CD8-positive, alpha-beta memory T cell (primary cell): ENCODE data around the gene DENND10. TPM values are rescaled to one million over a fixed set of nuclear protein-coding genes. Genes with fewer than 3 reads are reported as not detected.
"Not testable (repeated sequence)": the region's sequence is repeated elsewhere in the genome, so short reads cannot be mapped to it uniquely, and the experiment has no call there.

Experiments used
- CTCF ChIA-PET: fragments of 350-600 bp; sonication (Branson Sonifier 250); formaldehyde crosslinking; loops from one replicate; lab custom pipeline; 2021; ENCODE audit warnings: antibody characterized with exemption; lab: Charles Lee
- POLR2A ChIA-PET: fragments of 350-600 bp; sonication (Branson Sonifier 250); formaldehyde crosslinking; loops from one replicate; lab custom pipeline; 2021; ENCODE audit warnings: antibody characterized with exemption; lab: Charles Lee
- DNase-seq, 5 donors: peaks; one replicate each; pipeline versions ENCODE4 v3.0.0 to v3.0.0-alpha.2; 2020 to 2022; ENCODE audit warnings: mixed read lengths in 1 of 5
- H3K27ac ChIP-seq: one replicate; pipeline ENCODE4 v1.7.0; 2013; ENCODE audit warnings: low read depth, mild to moderate bottlenecking, low read length, moderate library complexity
- H3K27me3 ChIP-seq: 2 replicates; pipeline ENCODE4 v1.7.0; 2013; ENCODE audit warnings: low read length, mild to moderate bottlenecking; ENCODE audit not compliant: insufficient read depth, poor library complexity, severe bottlenecking
- H3K36me3 ChIP-seq: 2 replicates; pipeline ENCODE4 v1.7.0; 2013; ENCODE audit warnings: mild to moderate bottlenecking, low read length, moderate library complexity; ENCODE audit not compliant: insufficient read depth
- H3K4me1 ChIP-seq: 2 replicates; pipeline ENCODE4 v1.7.0; 2013; ENCODE audit warnings: mild to moderate bottlenecking, low read length, moderate library complexity; ENCODE audit not compliant: insufficient read depth
- H3K4me3 ChIP-seq: 2 replicates; pipeline ENCODE4 v1.7.0; 2013; ENCODE audit warnings: mild to moderate bottlenecking, low read length
- H3K9me3 ChIP-seq: 2 replicates; pipeline ENCODE4 v1.7.0; 2013; ENCODE audit warnings: mild to moderate bottlenecking, low read length
- H3K27ac Mint-ChIP-seq, 8 donors: one replicate each; pipeline ENCODE4 v1.8.0; 2020 to 2021; ENCODE audit warnings: mixed read lengths in 8 of 8, mild to moderate bottlenecking in 6 of 8, inconsistent platforms in 3 of 8, moderate library complexity in 3 of 8
- H3K27me3 Mint-ChIP-seq, 2 donors: one replicate each; pipeline ENCODE4 v1.8.0; 2020 to 2021; ENCODE audit warnings: mixed read lengths in 2 of 2, mild to moderate bottlenecking in 1 of 2, moderate library complexity in 1 of 2
- H3K36me3 Mint-ChIP-seq, 3 donors: one replicate each; pipeline ENCODE4 v1.8.0; 2020 to 2021; ENCODE audit warnings: mixed read lengths in 3 of 3, inconsistent platforms in 1 of 3, mild to moderate bottlenecking in 1 of 3
- H3K4me1 Mint-ChIP-seq, 3 donors: one replicate each; pipeline ENCODE4 v1.8.0; 2020 to 2021; ENCODE audit warnings: mixed read lengths in 3 of 3, inconsistent platforms in 1 of 3, mild to moderate bottlenecking in 1 of 3
- H3K4me3 Mint-ChIP-seq, 7 donors: one replicate each; pipeline ENCODE4 v1.8.0; 2020 to 2021; ENCODE audit warnings: mixed read lengths in 7 of 7, mild to moderate bottlenecking in 6 of 7, moderate library complexity in 4 of 7, inconsistent platforms in 2 of 7
- H3K9me3 Mint-ChIP-seq, 5 donors: one replicate each; pipeline ENCODE4 v1.8.0; 2020 to 2022; ENCODE audit warnings: mixed read lengths in 5 of 5, mild to moderate bottlenecking in 3 of 5, moderate library complexity in 2 of 5, inconsistent platforms in 1 of 5
- polyA plus RNA-seq: library from polyadenylated mRNA; unstranded; fragments of 300-500 nt; fragmentation: Illumina TruSeq; gene quantifications from one replicate; pipeline ENCODE4 v1.2.3, GENCODE V29; 2021
- total RNA-seq, 2 experiments: library from RNA; stranded (reverse); gene quantifications; one replicate each; pipeline ENCODE4 v1.2.3, GENCODE V29; 2021

The DENND10 gene
- total and polyA plus RNA-seq, 3 experiments from 2014 or later: 23.8 to 51.0 (median 24.8) TPM

- Histone ChIP-seq H3K27me3 (no peaks in the 10 kb centered on the region), H3K9me3 (no peaks in the 10 kb centered on the region), H3K4me1 (peaks cover 17% of the 10 kb centered on the region), H3K36me3 (no peaks in the 10 kb centered on the region), H3K4me3 (no peak overlapping the region), H3K27ac (no peak overlapping the region)
- Mint-ChIP-seq H3K9me3 (no peaks in the 10 kb centered on the region), H3K27me3 (no peaks in the 10 kb centered on the region), H3K4me3 (no peak overlapping the region), H3K4me1 (peaks cover 19 to 45% (median 43%) of the 10 kb centered on the region in 3 donors), H3K36me3 (no peaks in the 10 kb centered on the region), H3K27ac (peak overlapping the region in 6 of 8 donors; percentile 33 to 86 (median 72))
- POLR2A ChIA-PET: interaction anchor here (0.6 to 1.2 kb wide), 3 partner anchors 9 to 785 kb away, joined by 3 to 12 read pairs (median 6); partner anchors contain the start of gene BAG3
- CTCF ChIA-PET: interaction anchor here (1.1 to 1.3 kb wide), 2 partner anchors 15 to 19 kb away, joined by 3 to 4 read pairs; no protein-coding TSS in a partner anchor
- no peak for DNase-seq
These were observed 3.3 kb upstream of the DENND10 start for GRCh38 chr10:119100434-119101238.

GRCh38 chr10:119101366-119102098 lies 2.4 kb upstream of the DENND10 start:
- peaks cover 16% of the 10 kb centered on the region for H3K4me1 ChIP-seq
- peaks cover 14 to 43% (median 38%) of the 10 kb centered on the region in 3 donors for H3K4me1 Mint-ChIP-seq
- no peaks in the 10 kb centered on the region for H3K27me3 Mint-ChIP-seq
- H3K27ac Mint-ChIP-seq: peak overlapping the region in 5 of 8 donors; percentile 29 to 83 (median 39)
- DNase-seq: no peak
- H3K36me3 Mint-ChIP-seq: no peaks in the 10 kb centered on the region
- no peaks in the 10 kb centered on the region for H3K9me3 Mint-ChIP-seq
- peak overlapping the region in 1 of 7 donors; percentile 34 for H3K4me3 Mint-ChIP-seq
- no peaks in the 10 kb centered on the region for H3K27me3 ChIP-seq
- no peak overlapping the region for H3K4me3 ChIP-seq
- H3K36me3 ChIP-seq: no peaks in the 10 kb centered on the region
- H3K27ac ChIP-seq: no peak overlapping the region
- H3K9me3 ChIP-seq: no peaks in the 10 kb centered on the region
- ChIA-PET POLR2A (interaction anchor here (0.6 to 1.2 kb wide), 2 partner anchors 10 to 550 kb away, joined by 3 to 12 read pairs; partner anchors contain the start of gene BAG3), CTCF (interaction anchor here (1.1 to 1.3 kb wide), 2 partner anchors 16 to 20 kb away, joined by 3 to 4 read pairs; no protein-coding TSS in a partner anchor)

- DNase-seq: peak in 1 of 5 donors; percentile 26
- peak overlapping the region; percentile 30 to 95 (median 80) for H3K27ac Mint-ChIP-seq
- peaks cover 14 to 46% (median 38%) of the 10 kb centered on the region in 3 donors for H3K4me1 Mint-ChIP-seq
- H3K9me3 Mint-ChIP-seq: no peaks in the 10 kb centered on the region
- no peaks in the 10 kb centered on the region for H3K27me3 Mint-ChIP-seq
- CTCF ChIA-PET: interaction anchor here (1.2 to 2.1 kb wide), 4 partner anchors 10 to 27 kb away, joined by 4 to 14 read pairs (median 6); no protein-coding TSS in a partner anchor
- Histone ChIP-seq H3K27me3 (no peaks in the 10 kb centered on the region), H3K4me3 (no peak overlapping the region), H3K4me1 (peaks cover 16% of the 10 kb centered on the region), H3K9me3 (no peaks in the 10 kb centered on the region), H3K36me3 (no peaks in the 10 kb centered on the region), H3K27ac (no peak overlapping the region)
- peak overlapping the region; percentile 69 to 88 (median 78) for H3K4me3 Mint-ChIP-seq
- peaks cover 0 to 6% (median 0%) of the 10 kb centered on the region in 3 donors for H3K36me3 Mint-ChIP-seq
- POLR2A ChIA-PET: interaction anchor here (0.6 to 2.9 kb wide), 9 partner anchors 8 to 76 kb away, joined by 3 to 21 read pairs (median 6); partner anchors contain the start of gene EIF3A
These were observed 541 bp upstream of the DENND10 start for GRCh38 chr10:119103241-119103902.

- H3K27ac ChIP-seq: no peak overlapping the region
- H3K9me3 Mint-ChIP-seq: no peaks in the 10 kb centered on the region
- H3K9me3 ChIP-seq: no peaks in the 10 kb centered on the region
- H3K27me3 ChIP-seq: no peaks in the 10 kb centered on the region
- ChIA-PET CTCF (interaction anchor here (0.9 to 2.1 kb wide), 10 partner anchors 11 to 385 kb away, joined by 3 to 14 read pairs (median 4); partner anchors contain the start of gene EIF3A), POLR2A (interaction anchor here (0.8 to 2.9 kb wide), 7 partner anchors 14 to 103 kb away, joined by 3 to 21 read pairs (median 9); partner anchors contain the start of genes EIF3A and GRK5)
- peak overlapping the region; percentile 51 for H3K4me3 ChIP-seq
- peaks cover 0 to 12% (median 0%) of the 10 kb centered on the region in 3 donors for H3K36me3 Mint-ChIP-seq
- peak overlapping the region in 2 of 8 donors; percentile 35 to 70 for H3K27ac Mint-ChIP-seq
- peaks cover 16% of the 10 kb centered on the region for H3K4me1 ChIP-seq
- H3K27me3 Mint-ChIP-seq: no peaks in the 10 kb centered on the region
- DNase-seq: no peak
- no peaks in the 10 kb centered on the region for H3K36me3 ChIP-seq
- H3K4me1 Mint-ChIP-seq: peaks cover 14 to 48% (median 41%) of the 10 kb centered on the region in 3 donors
- H3K4me3 Mint-ChIP-seq: peak overlapping the region; percentile 74 to 85 (median 79)
These were observed 722 bp downstream of the DENND10 start for GRCh38 chr10:119104654-119105015.

GRCh38 chr10:119105155-119105554 lies 1.2 kb downstream of the DENND10 start:
- no peaks in the 10 kb centered on the region for H3K27me3 Mint-ChIP-seq
- H3K27ac Mint-ChIP-seq: peak overlapping the region in 3 of 8 donors; percentile 44 to 74 (median 57)
- no peaks in the 10 kb centered on the region for H3K9me3 ChIP-seq
- no peak overlapping the region for H3K27ac ChIP-seq
- peaks cover 16% of the 10 kb centered on the region for H3K4me1 ChIP-seq
- ChIA-PET POLR2A (interaction anchor here (0.8 to 2.9 kb wide), 5 partner anchors 15 to 102 kb away, joined by 3 to 21 read pairs (median 6); partner anchors contain the start of genes EIF3A and GRK5), CTCF (interaction anchor here (1.0 to 2.1 kb wide), 7 partner anchors 12 to 384 kb away, joined by 3 to 14 read pairs (median 3); partner anchors contain the start of gene EIF3A)
- H3K36me3 Mint-ChIP-seq: peaks cover 0 to 17% (median 0%) of the 10 kb centered on the region in 3 donors
- peaks cover 14 to 48% (median 41%) of the 10 kb centered on the region in 3 donors for H3K4me1 Mint-ChIP-seq
- no peaks in the 10 kb centered on the region for H3K36me3 ChIP-seq
- H3K4me3 Mint-ChIP-seq: peak overlapping the region; percentile 74 to 85 (median 79)
- H3K9me3 Mint-ChIP-seq: no peaks in the 10 kb centered on the region
- no peaks in the 10 kb centered on the region for H3K27me3 ChIP-seq
- H3K4me3 ChIP-seq: no peak overlapping the region
- DNase-seq: no peak

GRCh38 chr10:119105899-119106298 lies 2.0 kb downstream of the DENND10 start:
- peaks cover 0 to 20% (median 0%) of the 10 kb centered on the region in 3 donors for H3K36me3 Mint-ChIP-seq
- peaks cover 16% of the 10 kb centered on the region for H3K4me1 ChIP-seq
- H3K9me3 Mint-ChIP-seq, CTCF ChIA-PET, H3K27ac ChIP-seq, H3K36me3 ChIP-seq, H3K27me3 Mint-ChIP-seq, H3K27me3 ChIP-seq, H3K4me3 ChIP-seq, DNase-seq, H3K9me3 ChIP-seq: not testable (repeated sequence)
- H3K4me1 Mint-ChIP-seq: peaks cover 10 to 41% (median 37%) of the 10 kb centered on the region in 3 donors
- peak overlapping the region in 6 of 7 donors; percentile 20 to 84 (median 58) for H3K4me3 Mint-ChIP-seq
- POLR2A ChIA-PET: interaction anchor here (1.8 kb wide), 1 partner anchor 26 kb away, joined by 9 read pairs; the partner anchor contains the start of gene EIF3A
- H3K27ac Mint-ChIP-seq: peak overlapping the region in 1 of 8 donors; percentile 15

- H3K27me3 Mint-ChIP-seq, H3K36me3 ChIP-seq, H3K4me3 Mint-ChIP-seq, H3K9me3 ChIP-seq, DNase-seq, H3K27ac ChIP-seq, H3K4me3 ChIP-seq, H3K9me3 Mint-ChIP-seq, H3K27me3 ChIP-seq, H3K27ac Mint-ChIP-seq: not testable (repeated sequence)
- Mint-ChIP-seq H3K4me1 (peaks cover 12 to 32% (median 27%) of the 10 kb centered on the region in 3 donors), H3K36me3 (peaks cover 0 to 26% (median 1%) of the 10 kb centered on the region in 3 donors)
- ChIA-PET POLR2A (interaction anchor here (0.6 to 1.8 kb wide), 2 partner anchors 27 to 598 kb away, joined by 3 to 9 read pairs; partner anchors contain the start of gene EIF3A), CTCF (interaction anchor here (1.4 kb wide), 1 partner anchor 9 kb away, joined by 4 read pairs; no protein-coding TSS in a partner anchor)
- H3K4me1 ChIP-seq: peaks cover 16% of the 10 kb centered on the region
These were observed 3.2 kb downstream of the DENND10 start for GRCh38 chr10:119107106-119107505.
